Naive thymus-derived CD4-positive, alpha-beta T cell (primary cell): Measurements from ENCODE around the gene EPOP. TPM values are rescaled to one million over a fixed set of nuclear protein-coding genes. Genes with fewer than 3 reads are reported as not detected.
A peak's percentile ranks its signal among the peaks of the same experiment; 100 is the strongest.

Source experiments
- ATAC-seq: fragments of 150-1000 bp; cut with Tn5 transposase; 2 replicates; pipeline ENCODE4 v1.10.0; 2021; ENCODE audit warnings: mild to moderate bottlenecking, moderate library complexity
- CTCF ChIA-PET: fragments of 350-600 bp; sonication (Branson Sonifier 250); formaldehyde crosslinking; loops from one replicate; lab custom pipeline; 2021; ENCODE audit warnings: antibody characterized with exemption; lab: Charles Lee
- POLR2A ChIA-PET: fragments of 350-600 bp; sonication (Branson Sonifier 250); formaldehyde crosslinking; loops from one replicate; lab custom pipeline; 2021; ENCODE audit warnings: antibody characterized with exemption, inconsistent platforms; lab: Charles Lee
- DNase-seq, 9 donors: peaks; one replicate each; pipeline versions ENCODE4 v3.0.0 to v3.0.0-alpha.2; 2020 to 2022; ENCODE audit warnings: mixed read lengths in 1 of 9
- H3K27ac ChIP-seq: one replicate; pipeline ENCODE4 v1.7.0; 2013; ENCODE audit warnings: mild to moderate bottlenecking, low read depth, low read length, moderate library complexity
- H3K27me3 ChIP-seq, 2 donors: one replicate each; pipeline ENCODE4 v1.7.0; 2013; ENCODE audit warnings: low read length in 2 of 2, mild to moderate bottlenecking in 2 of 2, moderate library complexity in 2 of 2; ENCODE audit not compliant: control insufficient read depth in 2 of 2, insufficient read depth in 2 of 2
- H3K36me3 ChIP-seq, 3 experiments: 1 replicate in 2 of 3; 2 replicates in 1 of 3; pipeline ENCODE4 v1.7.0; 2013; ENCODE audit warnings: low read length in 3 of 3, mild to moderate bottlenecking in 3 of 3, moderate library complexity in 1 of 3; ENCODE audit not compliant: insufficient read depth in 3 of 3, control insufficient read depth in 2 of 3
- H3K4me1 ChIP-seq, 2 donors: one replicate each; pipeline ENCODE4 v1.7.0; 2013; ENCODE audit warnings: low read length in 2 of 2, mild to moderate bottlenecking in 2 of 2, moderate library complexity in 1 of 2; ENCODE audit not compliant: control insufficient read depth in 2 of 2, insufficient read depth in 2 of 2
- H3K4me3 ChIP-seq: 2 replicates; pipeline ENCODE4 v1.7.0; 2013; ENCODE audit warnings: mild to moderate bottlenecking, low read length
- H3K9me3 ChIP-seq, 3 experiments: 1 replicate in 2 of 3; 2 replicates in 1 of 3; pipeline ENCODE4 v1.7.0; 2013; ENCODE audit warnings: low read length in 3 of 3; ENCODE audit not compliant: control insufficient read depth in 2 of 3
- H3K27ac Mint-ChIP-seq, 9 donors: one replicate each; pipeline ENCODE4 v1.8.0; 2020 to 2022; ENCODE audit warnings: mixed read lengths in 9 of 9, mild to moderate bottlenecking in 8 of 9, moderate library complexity in 5 of 9, inconsistent platforms in 2 of 9
- H3K27me3 Mint-ChIP-seq, 5 donors: one replicate each; pipeline ENCODE4 v1.8.0; 2021 to 2022; ENCODE audit warnings: mixed read lengths in 5 of 5, mild to moderate bottlenecking in 1 of 5
- H3K36me3 Mint-ChIP-seq, 5 donors: one replicate each; pipeline ENCODE4 v1.8.0; 2020 to 2022; ENCODE audit warnings: mixed read lengths in 5 of 5, mild to moderate bottlenecking in 3 of 5, inconsistent platforms in 1 of 5
- H3K4me1 Mint-ChIP-seq, 7 donors: one replicate each; pipeline ENCODE4 v1.8.0; 2020 to 2022; ENCODE audit warnings: mixed read lengths in 7 of 7, mild to moderate bottlenecking in 3 of 7, inconsistent platforms in 1 of 7
- H3K4me3 Mint-ChIP-seq, 10 donors: one replicate each; pipeline ENCODE4 v1.8.0; 2020 to 2022; ENCODE audit warnings: mild to moderate bottlenecking in 10 of 10, mixed read lengths in 10 of 10, moderate library complexity in 6 of 10, inconsistent platforms in 2 of 10
- H3K9me3 Mint-ChIP-seq, 11 donors: one replicate each; pipeline ENCODE4 v1.8.0; 2020 to 2022; ENCODE audit warnings: mixed read lengths in 11 of 11, mild to moderate bottlenecking in 4 of 11, inconsistent platforms in 1 of 11, moderate library complexity in 1 of 11
- intact Hi-C, 2 donors: fragments of 100-400 bp; cut with micrococcal nuclease; formaldehyde crosslinking; loops; one replicate each; pipeline ENCODE4 v1.15.1; 2023
- polyA plus RNA-seq, 2 donors: library from polyadenylated mRNA; unstranded; fragments of 300-500 nt; fragmentation: Illumina TruSeq; gene quantifications; one replicate each; pipeline ENCODE4 v1.2.3, GENCODE V29; 2021
- total RNA-seq, 6 experiments: library from RNA in 5 of 6; stranded (reverse) in 5 of 6; gene quantifications; 1 replicate in 5 of 6; 2 replicates in 1 of 6; pipeline ENCODE4 v1.2.3 and lab custom pipeline; 2021 to 2026

EPOP gene
- total RNA-seq: 10 to 100 TPM in 1 of 5 experiments, under 1 TPM in 4; 0.19 to 13.4 (median 0.34) TPM
- not detected for polyA plus RNA-seq
- 1.5 reads per million, percentile 4 among the genes with 10 or more reads in this experiment for total RNA-seq (lab: John Stamatoyannopoulos, UW)

DNA sequence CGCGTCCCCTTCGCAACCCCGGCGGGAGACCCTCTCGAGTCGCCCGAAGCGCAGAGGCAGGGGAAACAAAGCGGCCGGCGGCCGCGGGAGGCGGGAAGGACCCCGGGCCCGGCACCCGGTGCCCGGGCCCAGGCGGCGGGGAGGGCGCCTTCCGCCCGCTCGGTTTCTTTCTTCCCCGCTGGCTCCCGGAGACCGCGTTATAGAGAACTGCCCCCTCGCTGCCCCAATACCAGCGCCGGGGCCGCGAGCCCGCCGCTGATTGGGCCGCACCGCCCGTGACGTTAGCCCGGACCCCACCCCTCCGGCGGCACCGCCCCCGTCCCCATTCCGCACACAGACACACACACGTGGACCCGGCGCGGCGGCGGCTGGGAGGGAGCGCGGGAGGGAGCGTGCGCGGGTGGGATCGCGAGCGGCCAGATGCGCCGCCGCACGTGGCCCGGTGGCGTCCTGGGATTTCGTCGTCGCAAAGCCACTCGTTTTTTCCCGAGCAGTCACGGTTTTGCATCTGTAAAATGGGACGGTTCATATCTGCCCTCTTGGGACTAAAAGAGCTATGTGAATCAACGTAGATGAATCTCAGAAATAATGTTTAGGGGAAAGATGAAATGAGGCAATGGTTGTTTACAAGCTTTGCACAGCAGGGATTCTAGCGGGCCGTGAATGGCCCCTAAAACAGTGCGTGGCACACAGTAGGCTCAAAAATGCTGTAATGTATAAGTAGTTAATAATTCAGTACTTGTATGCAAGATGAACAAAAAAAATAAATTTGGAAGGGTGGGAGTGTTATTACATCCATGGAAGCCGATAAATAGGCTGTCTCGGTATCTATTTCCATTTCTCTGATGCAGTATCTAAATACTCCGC is at the start of gene EPOP:
EPOP (minus strand) TSS at position 209 of the 867 bp plus-strand sequence. CDS start 462 bp downstream, outside the sequence.
- Mint-ChIP-seq H3K4me1 (peaks cover 8 to 30% (median 23%) of the 10 kb centered on the region in 7 donors), H3K36me3 (peaks cover 0 to 5% (median 0%) of the 10 kb centered on the region in 5 donors), H3K9me3 (peaks cover 0 to 1% (median 0%) of the 10 kb centered on the region in 11 donors), H3K27me3 (peaks cover 19 to 37% (median 24%) of the 10 kb centered on the region in 5 donors), H3K27ac (peak within 1 kb of the TSS in 4 of 9 donors; percentile 17 to 69 (median 58)), H3K4me3 (peak within 1 kb of the TSS; percentile 63 to 80 (median 75))
- H3K36me3 ChIP-seq: no peaks in the 10 kb centered on the region
- DNase-seq: peak; percentile 67 to 95 (median 71)
- H3K4me3 ChIP-seq: peak within 1 kb of the TSS; percentile 43
- peak; percentile 93 for ATAC-seq
- H3K27me3 ChIP-seq: peaks cover 0 to 12% of the 10 kb centered on the region in 2 donors
- intact Hi-C loops: loop anchor here (2.0 to 10.0 kb wide), 4 partner anchors 116 to 480 kb away; partner anchors contain the start of gene PLXDC1 (in 2 of the 2)
- ChIA-PET POLR2A (interaction anchor here (1.2 to 1.9 kb wide), 5 partner anchors 25 to 179 kb away, joined by 3 to 5 read pairs (median 5); partner anchors contain the start of genes CISD3 and RPL23), CTCF (interaction anchor here (0.7 to 6.6 kb wide), 10 partner anchors 8 to 117 kb away, joined by 3 to 78 read pairs (median 3); partner anchors contain the start of gene PSMB3)
- H3K4me1 ChIP-seq: peaks cover 5 to 7% of the 10 kb centered on the region in 2 donors
- H3K27ac ChIP-seq: peak within 1 kb of the TSS; percentile 54
- H3K9me3 ChIP-seq: no peaks in the 10 kb centered on the region

DNA sequence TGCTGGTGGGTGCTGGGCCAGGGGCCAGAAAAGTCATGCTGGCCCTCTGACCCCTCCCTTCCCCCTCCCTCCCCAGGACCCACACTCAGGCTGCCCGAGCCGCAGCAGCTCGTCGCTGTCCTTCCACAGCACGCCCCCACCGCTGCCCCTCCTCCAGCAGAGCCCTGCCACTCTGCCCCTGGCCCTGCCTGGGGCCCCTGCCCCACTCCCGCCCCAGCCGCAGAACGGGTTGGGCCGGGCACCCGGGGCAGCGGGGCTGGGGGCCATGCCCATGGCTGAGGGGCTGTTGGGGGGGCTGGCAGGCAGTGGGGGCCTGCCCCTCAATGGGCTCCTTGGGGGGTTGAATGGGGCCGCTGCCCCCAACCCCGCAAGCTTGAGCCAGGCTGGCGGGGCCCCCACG is 47.0 kb upstream of the EPOP start:
- Mint-ChIP-seq H3K4me1 (peaks cover 15 to 67% (median 37%) of the 10 kb centered on the region in 7 donors), H3K27ac (peak overlapping the region in 1 of 9 donors; percentile 78)

DNA sequence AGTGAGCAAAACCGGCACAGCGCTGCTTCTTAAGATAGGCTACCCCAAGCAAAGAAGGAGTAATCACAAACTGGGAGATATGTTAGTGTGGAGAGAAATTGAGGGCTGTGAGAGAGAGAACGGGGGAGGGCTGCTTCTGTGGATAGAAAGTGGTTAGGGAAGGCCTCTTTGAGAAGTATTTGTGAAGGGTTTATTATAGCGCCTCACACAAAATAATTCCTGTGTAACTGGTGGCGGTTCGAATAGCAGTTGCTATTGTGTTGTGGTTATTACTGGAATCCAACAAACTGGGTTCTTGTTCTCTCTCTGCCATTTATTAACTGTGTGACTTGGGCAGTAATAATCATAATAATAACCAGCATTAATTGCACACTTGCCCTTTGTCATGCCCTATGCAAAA is 46.2 kb upstream of the EPOP start:
- CTCF ChIA-PET: no interaction called here
- Histone ChIP-seq H3K9me3 (no peaks in the 10 kb centered on the region), H3K4me1 (peaks cover 3 to 12% of the 10 kb centered on the region in 2 donors), H3K36me3 (peaks cover 24 to 91% (median 30%) of the 10 kb centered on the region in 3 experiments), H3K27ac (no peak overlapping the region), H3K4me3 (no peak overlapping the region), H3K27me3 (no peaks in the 10 kb centered on the region)
- H3K36me3 Mint-ChIP-seq: peaks cover 0 to 32% (median 19%) of the 10 kb centered on the region in 5 donors
- H3K4me1 Mint-ChIP-seq: peaks cover 15 to 64% (median 37%) of the 10 kb centered on the region in 7 donors
- DNase-seq: no peak
- intact Hi-C loops: no loop called here
- H3K27me3 Mint-ChIP-seq: no peaks in the 10 kb centered on the region
- POLR2A ChIA-PET: interaction anchor here (15.9 kb wide), 1 partner anchor 13 kb away, joined by 317 read pairs; the partner anchor contains the start of gene MLLT6
- no peak overlapping the region for H3K4me3 Mint-ChIP-seq
- H3K9me3 Mint-ChIP-seq: no peaks in the 10 kb centered on the region
- no peak for ATAC-seq
- peak overlapping the region in 5 of 9 donors; percentile 5 to 80 (median 44) for H3K27ac Mint-ChIP-seq

More for the DNA sequence above, 47.0 kb upstream of the EPOP start:
- no peaks in the 10 kb centered on the region for H3K9me3 Mint-ChIP-seq
- Histone ChIP-seq H3K27me3 (no peaks in the 10 kb centered on the region), H3K4me1 (peaks cover 3 to 13% of the 10 kb centered on the region in 2 donors), H3K9me3 (no peaks in the 10 kb centered on the region), H3K27ac (peak overlapping the region; percentile 21), H3K4me3 (no peak overlapping the region), H3K36me3 (peaks cover 16 to 83% (median 23%) of the 10 kb centered on the region in 3 experiments)
- H3K36me3 Mint-ChIP-seq: peaks cover 0 to 28% (median 18%) of the 10 kb centered on the region in 5 donors
- POLR2A ChIA-PET: interaction anchor here (15.9 kb wide), 1 partner anchor 14 kb away, joined by 317 read pairs; the partner anchor contains the start of gene MLLT6
- ATAC-seq (no peak), DNase-seq (no peak)
- no peak overlapping the region for H3K4me3 Mint-ChIP-seq
- intact Hi-C loops: no loop called here
- CTCF ChIA-PET: interaction anchor here (0.6 to 1.1 kb wide), 2 partner anchors 16 to 46 kb away, joined by 3 read pairs; no protein-coding TSS in a partner anchor
- H3K27me3 Mint-ChIP-seq: no peaks in the 10 kb centered on the region

DNA sequence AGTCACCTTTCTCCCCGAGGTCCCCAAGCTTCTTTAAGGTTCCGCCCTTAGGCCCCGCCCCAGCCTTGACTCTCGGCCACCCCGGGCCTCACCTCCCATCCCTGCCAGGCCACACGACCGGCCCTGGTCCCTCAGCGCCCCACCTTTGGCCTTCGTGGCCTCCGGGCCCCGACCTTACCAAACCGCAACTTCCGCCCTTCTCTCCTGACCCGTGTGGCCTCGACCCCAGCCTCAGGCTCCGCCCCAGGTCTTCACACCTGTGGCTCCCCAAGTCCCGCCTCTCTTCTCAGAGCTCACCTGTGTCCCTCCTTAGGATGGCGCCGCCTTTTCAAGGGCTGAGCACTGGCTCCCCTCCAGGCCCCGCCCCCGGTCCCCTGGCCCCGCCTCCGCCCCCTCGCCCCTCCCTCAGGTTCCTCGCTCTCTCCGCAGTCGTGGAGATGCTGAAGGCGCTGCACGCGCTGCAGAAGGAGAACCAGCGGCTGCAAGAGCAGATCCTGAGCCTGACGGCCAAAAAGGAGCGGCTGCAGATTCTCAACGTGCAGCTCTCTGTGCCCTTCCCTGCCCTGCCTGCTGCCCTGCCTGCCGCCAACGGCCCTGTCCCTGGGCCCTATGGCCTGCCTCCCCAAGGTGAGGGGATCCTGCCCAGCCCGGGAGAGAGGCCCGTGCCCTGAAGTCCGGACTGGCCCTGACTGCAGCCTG is 45.3 kb upstream of the EPOP start:
- no peak overlapping the region for H3K4me3 ChIP-seq
- peaks cover 0 to 38% (median 19%) of the 10 kb centered on the region in 5 donors for H3K36me3 Mint-ChIP-seq
- no peak overlapping the region for H3K27ac ChIP-seq
- no peak overlapping the region for H3K4me3 Mint-ChIP-seq
- no peaks in the 10 kb centered on the region for H3K9me3 ChIP-seq
- peaks cover 3 to 5% of the 10 kb centered on the region in 2 donors for H3K4me1 ChIP-seq
- DNase-seq (no peak), ATAC-seq (no peak)
- POLR2A ChIA-PET: interaction anchor here (0.8 to 15.9 kb wide), 3 partner anchors 8 to 13 kb away, joined by 4 to 317 read pairs (median 53); partner anchors contain the start of gene MLLT6
- no peaks in the 10 kb centered on the region for H3K27me3 Mint-ChIP-seq
- peaks cover 19 to 61% (median 38%) of the 10 kb centered on the region in 7 donors for H3K4me1 Mint-ChIP-seq
- no peaks in the 10 kb centered on the region for H3K27me3 ChIP-seq
- H3K9me3 Mint-ChIP-seq: no peaks in the 10 kb centered on the region
- CTCF ChIA-PET: no interaction called here
- H3K36me3 ChIP-seq: peaks cover 26 to 95% (median 30%) of the 10 kb centered on the region in 3 experiments
- intact Hi-C loops: no loop called here
- peak overlapping the region in 4 of 9 donors; percentile 54 to 70 (median 57) for H3K27ac Mint-ChIP-seq

DNA sequence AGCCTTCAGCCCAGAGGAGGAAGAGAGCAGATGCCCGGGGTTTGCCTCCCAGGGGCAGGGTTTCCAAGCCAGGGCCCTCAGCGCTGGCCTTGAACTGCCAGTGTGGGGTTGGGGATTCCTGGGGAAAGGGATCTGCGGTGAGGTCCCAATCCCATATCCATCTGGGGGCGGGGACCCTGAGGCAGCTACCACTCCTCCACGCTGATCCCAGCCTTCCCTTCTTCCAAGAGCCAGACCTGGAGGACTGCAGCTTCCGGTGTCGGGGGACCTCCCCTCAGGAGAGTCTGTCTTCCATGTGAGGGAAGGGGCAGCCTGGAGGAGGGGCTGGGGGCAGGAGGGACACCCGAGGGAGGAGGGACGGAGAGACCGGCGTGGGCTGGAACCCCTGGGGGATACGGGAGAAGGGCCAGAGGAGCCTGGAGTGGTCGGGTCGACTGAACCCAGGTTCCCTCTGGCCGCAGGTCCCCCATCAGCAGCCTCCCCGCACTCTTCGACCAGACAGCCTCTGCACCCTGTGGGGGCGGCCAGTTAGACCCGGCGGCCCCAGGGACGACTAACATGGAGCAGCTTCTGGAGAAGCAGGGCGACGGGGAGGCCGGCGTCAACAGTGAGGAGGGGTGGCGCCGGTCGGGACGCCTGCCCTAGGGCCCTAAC is 44.7 kb upstream of the EPOP start:
- intact Hi-C loops: no loop called here
- no peak for ATAC-seq
- Histone ChIP-seq H3K36me3 (peaks cover 26 to 95% (median 30%) of the 10 kb centered on the region in 3 experiments), H3K27me3 (no peaks in the 10 kb centered on the region), H3K9me3 (no peaks in the 10 kb centered on the region), H3K27ac (peak overlapping the region; percentile 14), H3K4me3 (no peak overlapping the region), H3K4me1 (peaks cover 0 to 3% of the 10 kb centered on the region in 2 donors)
- Mint-ChIP-seq H3K36me3 (peaks cover 0 to 42% (median 22%) of the 10 kb centered on the region in 5 donors), H3K27ac (peak overlapping the region in 6 of 9 donors; percentile 53 to 83 (median 72)), H3K4me3 (no peak overlapping the region), H3K9me3 (no peaks in the 10 kb centered on the region), H3K27me3 (no peaks in the 10 kb centered on the region), H3K4me1 (peaks cover 24 to 61% (median 38%) of the 10 kb centered on the region in 7 donors)
- no peak for DNase-seq
- POLR2A ChIA-PET: interaction anchor here (0.8 to 15.9 kb wide), 6 partner anchors 9 to 35 kb away, joined by 3 to 317 read pairs (median 5); partner anchors contain the start of genes MLLT6 and PSMB3
- CTCF ChIA-PET: interaction anchor here (1.0 to 1.4 kb wide), 2 partner anchors 16 to 42 kb away, joined by 5 to 7 read pairs; no protein-coding TSS in a partner anchor
